Common myeloid progenitor, CD34-positive (primary cell): ENCODE data around the gene PIAS1. TPM values are rescaled to one million over a fixed set of nuclear protein-coding genes. Genes with fewer than 3 reads are reported as not detected.
A peak's percentile ranks its signal among the peaks of the same experiment; 100 is the strongest.
"Not testable (repeated sequence)": the region's sequence is repeated elsewhere in the genome, so short reads cannot be mapped to it uniquely, and the experiment has no call there.

Experiments
- CTCF ChIA-PET: fragments of 350-600 bp; sonication (Branson Sonifier 250); formaldehyde crosslinking; loops from one replicate; lab custom pipeline; 2021; ENCODE audit warnings: antibody characterized with exemption; lab: Charles Lee
- POLR2A ChIA-PET: fragments of 350-600 bp; sonication (Branson Sonifier 250); formaldehyde crosslinking; loops from one replicate; lab custom pipeline; 2021; ENCODE audit warnings: antibody characterized with exemption; lab: Charles Lee
- DNase-seq, 3 donors: peaks; one replicate each; pipeline versions ENCODE4 v3.0.0 to v3.0.0-alpha.2; 2013
- H3K27ac ChIP-seq, 2 experiments: 1 replicate in 1 of 2; 2 replicates in 1 of 2; pipeline ENCODE4 v1.7.0; 2013; ENCODE audit warnings: inconsistent platforms in 2 of 2, low read length in 2 of 2, mild to moderate bottlenecking in 2 of 2, low read depth in 1 of 2, moderate library complexity in 1 of 2; ENCODE audit not compliant: severe bottlenecking in 2 of 2, insufficient read depth in 1 of 2, poor library complexity in 1 of 2
- H3K27me3 ChIP-seq, 5 experiments: replicated peaks in 2 of 5; 1 replicate in 3 of 5; 2 replicates in 2 of 5; pipeline versions ENCODE4 v1.6.1 to v1.7.0; 2013; ENCODE audit warnings: low read length in 4 of 5, mild to moderate bottlenecking in 2 of 5, moderate library complexity in 2 of 5, inconsistent platforms in 1 of 5; ENCODE audit not compliant: insufficient read depth in 5 of 5, control insufficient read depth in 4 of 5
- H3K36me3 ChIP-seq, 4 experiments: 1 replicate in 2 of 4; 2 replicates in 2 of 4; pipeline versions ENCODE4 v1.6.1 to v1.7.0; 2013; ENCODE audit warnings: low read length in 3 of 4, control low read depth in 1 of 4, mild to moderate bottlenecking in 1 of 4; ENCODE audit not compliant: control insufficient read depth in 4 of 4, insufficient read depth in 4 of 4
- H3K4me1 ChIP-seq, 4 experiments: 1 replicate in 3 of 4; 2 replicates in 1 of 4; pipeline versions ENCODE4 v1.6.1 to v1.7.1; 2013; ENCODE audit warnings: low read length in 3 of 4, mild to moderate bottlenecking in 3 of 4, control low read depth in 1 of 4, inconsistent platforms in 1 of 4, moderate library complexity in 1 of 4; ENCODE audit not compliant: control insufficient read depth in 4 of 4, insufficient read depth in 4 of 4; ENCODE audit errors: control extremely low read depth in 1 of 4
- H3K4me3 ChIP-seq, 7 experiments: 1 replicate in 4 of 7; 2 replicates in 3 of 7; pipeline versions ENCODE4 v1.5.1 to v1.7.0; 2013; ENCODE audit warnings: mild to moderate bottlenecking in 7 of 7, low read length in 6 of 7, moderate library complexity in 6 of 7, inconsistent platforms in 2 of 7, low read depth in 2 of 7, control low read depth in 1 of 7; ENCODE audit not compliant: insufficient read depth in 4 of 7, control insufficient read depth in 1 of 7; ENCODE audit errors: extremely low read depth in 1 of 7
- H3K9me3 ChIP-seq, 5 experiments: 1 replicate in 4 of 5; 2 replicates in 1 of 5; pipeline versions ENCODE4 v1.6.1 to v1.7.1; 2013; ENCODE audit warnings: low read length in 4 of 5, mild to moderate bottlenecking in 2 of 5, inconsistent platforms in 1 of 5, low read depth in 1 of 5, moderate library complexity in 1 of 5; ENCODE audit not compliant: control insufficient read depth in 4 of 5, insufficient read depth in 2 of 5; ENCODE audit errors: control extremely low read depth in 1 of 5
- WGBS: methylation state at CpG from one replicate; pipeline ENCODE4 v1.1.5; 2013; ENCODE audit not compliant: insufficient coverage; 5-methylcytosine and 5-hydroxymethylcytosine counted together
- polyA plus RNA-seq: library from polyadenylated mRNA; unstranded; fragments of 120-200 nt; gene quantifications from one replicate; pipeline ENCODE4 v1.2.1, GENCODE V29; 2013

PIAS1 gene
- polyA plus RNA-seq = 24.6 TPM

DNA sequence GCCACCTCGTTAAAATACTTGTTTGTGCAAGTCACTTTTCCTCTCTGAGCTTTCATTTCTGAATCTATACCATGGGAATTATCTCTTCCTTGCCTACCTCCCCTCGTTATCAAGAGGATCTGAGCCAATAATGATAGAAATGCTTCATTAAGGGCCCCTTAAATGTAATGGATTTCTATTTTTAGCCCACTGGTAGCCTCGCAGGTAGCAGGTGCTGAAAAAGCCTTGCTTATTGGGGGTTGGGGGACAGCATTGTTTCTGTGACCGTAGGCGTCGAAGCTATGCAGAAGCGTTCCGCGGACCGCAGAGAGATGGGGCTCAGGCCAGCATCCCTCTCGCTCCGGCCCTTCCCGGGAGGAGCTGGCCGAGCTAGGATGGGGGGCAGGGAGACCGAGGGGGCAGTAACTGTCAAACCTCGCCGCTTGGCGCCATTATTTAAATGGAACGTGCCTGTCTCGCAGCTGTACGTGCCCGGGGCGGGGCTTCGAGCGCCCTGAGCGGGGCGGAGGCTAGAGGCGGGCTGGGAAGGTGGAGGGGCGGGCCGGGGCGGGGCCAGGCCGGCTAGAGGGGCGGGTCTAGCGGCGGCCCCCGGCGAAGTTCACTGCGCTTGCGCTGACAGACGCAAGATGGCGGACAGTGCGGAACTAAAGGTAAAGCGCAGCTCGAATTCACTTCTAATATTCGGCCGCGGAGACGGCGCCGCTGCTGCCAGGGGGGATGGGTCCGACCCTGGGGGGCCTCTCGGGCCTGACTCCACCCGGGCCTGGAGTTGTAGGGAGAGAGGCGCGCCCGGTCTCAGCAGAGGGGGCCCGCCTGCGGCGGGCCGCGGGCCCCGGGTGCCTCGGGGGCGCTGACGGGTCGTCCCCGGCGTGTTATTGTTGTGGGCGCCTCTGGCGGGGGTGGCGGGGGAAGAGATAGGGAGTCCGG, at the start of gene PIAS1:
Gene PIAS1, plus strand, starts transcription at position 615 of the 927 bp plus-strand sequence. Its CDS starts 12 bp downstream, at position 627.
- H3K4me1 ChIP-seq = peaks cover 9 to 31% (median 18%) of the 10 kb centered on the region in 4 experiments
- ChIA-PET CTCF (interaction anchor here (0.9 to 1.7 kb wide), 6 partner anchors 9 to 191 kb away, joined by 3 to 6 read pairs (median 3); no protein-coding TSS in a partner anchor), POLR2A (interaction anchor here (0.6 to 1.1 kb wide), 4 partner anchors 27 to 191 kb away, joined by 3 to 7 read pairs (median 4); no protein-coding TSS in a partner anchor)
- peak within 1 kb of the TSS; percentile 89 to 95 for H3K27ac ChIP-seq
- H3K36me3 ChIP-seq = no peaks in the 10 kb centered on the region
- no peaks in the 10 kb centered on the region for H3K9me3 ChIP-seq
- peak; percentile 90 to 95 (median 94) for DNase-seq
- 0% methylated on average over 61 of the region's 72 CpGs for WGBS
- H3K4me3 ChIP-seq = peak within 1 kb of the TSS; percentile 85 to 97 (median 91)
- H3K27me3 ChIP-seq = no peaks in the 10 kb centered on the region

GRCh38 chr15:68007642-68008041, 46.5 kb upstream of the PIAS1 start:
- H3K4me3 ChIP-seq, H3K27ac ChIP-seq, H3K27me3 ChIP-seq, H3K36me3 ChIP-seq, POLR2A ChIA-PET, DNase-seq, CTCF ChIA-PET: not testable (repeated sequence)
- Histone ChIP-seq H3K9me3 (peaks cover 0 to 14% (median 0%) of the 10 kb centered on the region in 5 experiments), H3K4me1 (peaks cover 0 to 15% (median 7%) of the 10 kb centered on the region in 4 experiments)
- 100% methylated on average over 3 of the region's 5 CpGs for WGBS

DNA sequence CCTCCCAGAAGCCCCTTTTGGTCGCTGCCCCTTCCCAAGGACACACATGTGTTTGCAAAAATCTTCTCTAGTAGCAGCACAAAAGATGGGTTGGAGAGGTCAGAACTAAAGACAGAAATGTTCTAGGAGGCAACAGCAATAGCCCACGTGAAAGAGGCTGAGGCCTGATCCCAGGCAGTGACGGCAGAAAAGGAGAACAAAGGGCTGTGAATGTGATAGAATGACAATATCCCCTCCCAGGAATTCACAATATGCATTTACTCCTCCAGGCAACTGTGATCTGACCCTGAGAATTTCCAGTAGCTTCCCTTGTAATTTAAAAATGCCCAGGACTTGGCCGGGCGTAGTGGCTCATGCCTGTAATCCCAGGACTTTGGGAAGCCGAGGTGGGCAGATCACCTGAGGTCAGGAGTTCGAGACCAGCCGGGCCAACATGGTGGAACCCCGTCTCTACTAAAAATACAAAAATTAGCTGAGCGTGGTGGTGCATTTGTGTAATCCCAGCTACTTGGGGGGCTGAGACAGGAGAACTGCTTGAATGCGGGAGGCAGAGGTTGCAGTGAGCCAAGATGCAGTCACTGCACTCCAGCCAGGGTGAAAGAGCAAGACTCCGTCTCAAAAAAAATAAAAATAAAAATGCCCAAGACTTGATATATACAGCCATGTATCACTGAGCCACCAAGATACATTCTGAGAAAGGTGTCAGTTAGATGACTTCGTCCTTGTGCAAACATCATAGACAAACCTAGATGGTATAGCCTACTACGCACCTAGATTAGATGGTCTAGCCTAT, 43.6 kb upstream of the PIAS1 start:
- no peak for DNase-seq
- Histone ChIP-seq H3K27me3 (no peaks in the 10 kb centered on the region), H3K9me3 (peaks cover 0 to 14% (median 0%) of the 10 kb centered on the region in 5 experiments), H3K36me3 (no peaks in the 10 kb centered on the region), H3K4me3 (no peak overlapping the region), H3K27ac (no peak overlapping the region), H3K4me1 (peaks cover 0 to 15% (median 7%) of the 10 kb centered on the region in 4 experiments)
- POLR2A ChIA-PET = no interaction called here
- CTCF ChIA-PET = interaction anchor here (1.0 kb wide), 1 partner anchor 12 kb away, joined by 3 read pairs; no protein-coding TSS in a partner anchor
- 91% methylated on average over 12 of the region's 14 CpGs for WGBS

DNA sequence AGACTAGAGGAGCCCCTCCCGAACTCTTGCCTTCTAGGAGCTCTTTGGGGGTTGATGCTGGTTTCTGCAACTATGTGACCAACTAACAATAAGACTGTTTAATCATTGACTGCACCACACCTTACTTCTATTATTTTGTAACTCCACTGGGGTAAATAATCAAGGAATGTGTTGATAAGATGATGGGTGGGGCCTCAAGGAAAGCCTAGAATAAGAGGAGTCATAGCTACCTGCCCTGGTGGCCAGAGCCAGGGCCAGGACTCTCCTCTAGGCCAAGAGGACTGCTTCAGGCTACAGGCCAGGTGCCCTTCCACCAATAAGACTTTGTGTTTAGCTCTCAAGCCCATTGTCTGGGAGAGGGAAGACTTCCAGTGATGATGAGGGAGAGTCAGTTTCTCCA, 41.2 kb upstream of the PIAS1 start:
- POLR2A ChIA-PET = no interaction called here
- 100% methylated on average over 1 of the region's 1 CpG for WGBS

DNA sequence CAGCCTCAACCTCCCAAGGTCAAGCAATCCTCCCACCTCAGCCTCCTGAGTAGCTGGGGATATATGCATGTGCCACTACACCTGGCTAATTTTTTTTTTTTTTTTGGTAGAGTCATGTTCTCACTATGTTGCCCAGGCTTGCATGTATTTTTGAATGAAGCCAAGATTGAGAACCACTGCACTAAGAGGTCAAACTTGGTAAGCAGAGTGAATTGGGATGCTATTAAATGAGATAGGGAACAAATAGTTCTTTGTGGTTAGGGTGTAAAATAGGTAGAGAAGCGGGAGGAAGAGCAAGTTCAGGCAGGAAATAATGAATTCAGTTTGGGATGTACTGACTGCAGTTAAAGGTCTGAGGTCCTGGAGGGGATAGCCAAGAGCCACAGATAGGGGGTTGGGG, 39.9 kb upstream of the PIAS1 start:
- no peak overlapping the region for H3K27ac ChIP-seq
- no peaks in the 10 kb centered on the region for H3K9me3 ChIP-seq
- no peaks in the 10 kb centered on the region for H3K27me3 ChIP-seq
- no peak overlapping the region for H3K4me3 ChIP-seq
- no peaks in the 10 kb centered on the region for H3K36me3 ChIP-seq
- DNase-seq = no peak
- ChIA-PET POLR2A (no interaction called here), CTCF (no interaction called here)
- WGBS = no CpG with 5 or more reads among the region's 1 CpG
- H3K4me1 ChIP-seq = peaks cover 0 to 10% (median 6%) of the 10 kb centered on the region in 4 experiments

More for the DNA sequence above, 41.2 kb upstream of the PIAS1 start:
- Histone ChIP-seq H3K4me3 (no peak overlapping the region), H3K27ac (no peak overlapping the region), H3K4me1 (peaks cover 0 to 15% (median 7%) of the 10 kb centered on the region in 4 experiments), H3K36me3 (no peaks in the 10 kb centered on the region), H3K9me3 (peaks cover 0 to 3% (median 0%) of the 10 kb centered on the region in 5 experiments), H3K27me3 (no peaks in the 10 kb centered on the region)
- no peak for DNase-seq
- CTCF ChIA-PET = no interaction called here

- WGBS = 100% methylated on average over 3 of the region's 3 CpGs
- ChIA-PET CTCF (no interaction called here), POLR2A (no interaction called here)
- H3K9me3 ChIP-seq = no peaks in the 10 kb centered on the region
- no peak overlapping the region for H3K4me3 ChIP-seq
- no peaks in the 10 kb centered on the region for H3K36me3 ChIP-seq
- no peaks in the 10 kb centered on the region for H3K27me3 ChIP-seq
- H3K4me1 ChIP-seq = no peaks in the 10 kb centered on the region
- no peak overlapping the region for H3K27ac ChIP-seq
- DNase-seq = no peak
These were observed 38.9 kb upstream of the PIAS1 start for GRCh38 chr15:68015244-68015643.
